ENCODE data around the gene TMEM61.

Gene TMEM61

DNA sequence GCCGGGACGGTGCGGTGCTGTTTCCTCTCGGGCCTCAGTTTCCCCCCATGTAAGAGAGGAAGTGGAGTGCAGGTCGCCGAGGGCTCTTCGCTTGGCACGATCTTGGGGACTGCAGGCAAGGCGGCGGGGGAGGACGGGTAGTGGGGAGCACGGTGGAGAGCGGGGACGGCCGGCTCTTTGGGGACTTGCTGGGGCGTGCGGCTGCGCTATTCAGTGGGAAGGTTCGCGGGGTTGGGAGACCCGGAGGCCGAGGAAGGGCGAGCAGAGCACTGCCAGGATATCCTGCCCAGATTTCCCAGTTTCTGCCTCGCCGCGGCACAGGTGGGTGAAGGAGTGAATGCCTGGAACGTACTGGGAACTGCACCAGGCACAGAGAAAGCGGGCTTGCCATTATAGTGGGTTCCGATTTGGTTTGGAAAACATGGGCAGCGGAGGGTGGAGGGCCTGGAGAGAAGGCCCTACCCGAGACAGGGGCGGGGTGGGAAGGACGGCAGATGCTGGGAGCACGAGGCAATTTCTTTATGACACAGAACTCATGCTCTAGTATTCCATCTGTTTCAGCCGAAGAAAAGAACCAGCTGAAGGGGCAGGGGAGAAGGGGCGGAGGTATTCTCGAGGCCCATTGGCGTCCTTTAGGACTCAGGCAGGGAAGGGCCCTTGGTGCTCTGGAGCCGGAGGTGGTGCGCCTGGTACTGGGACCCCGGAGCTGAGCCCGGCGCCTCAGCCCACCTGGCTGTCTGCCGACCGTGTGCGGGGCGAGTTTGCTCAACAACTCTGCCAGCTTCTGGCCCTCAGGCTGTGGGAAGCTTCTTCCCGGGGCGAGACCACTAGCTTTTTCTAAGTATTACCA, 59.9 kb downstream of the TMEM61 start:
- DNase-seq: no peak

DNA sequence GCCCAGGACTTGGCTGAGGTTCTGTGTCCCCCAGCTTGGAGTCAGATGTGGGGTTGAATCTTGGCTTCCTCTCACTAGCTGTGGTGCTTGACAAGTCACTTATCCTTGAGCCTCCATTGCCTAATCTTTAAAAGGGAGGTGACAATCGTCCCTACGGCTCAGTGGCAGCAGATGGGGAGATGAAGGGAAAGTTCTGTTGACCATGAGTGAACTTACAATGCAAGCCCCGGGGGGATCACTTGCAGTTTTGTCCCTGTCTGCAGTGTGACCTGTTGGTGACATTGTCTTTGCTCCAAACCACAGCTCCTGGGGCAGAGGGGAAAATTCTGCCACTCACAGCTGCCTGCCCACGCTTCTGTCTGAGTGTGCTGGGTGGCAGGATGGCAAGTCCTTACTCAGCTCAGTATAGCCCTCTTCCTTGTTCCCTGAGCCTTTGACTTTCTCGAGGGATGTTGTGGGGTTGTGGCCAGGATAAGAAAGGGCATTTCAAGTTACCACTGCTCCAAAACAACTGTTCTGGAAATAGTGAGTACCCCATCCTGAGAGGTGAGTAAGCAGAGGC, 60.6 kb downstream of the TMEM61 start:
- DNase-seq: no peak

- no peak for DNase-seq
These were observed 61.2 kb downstream of the TMEM61 start for GRCh38 chr1:55041613-55042012.

Measured in NCI-H446 treated with DMSO at 0.1 percent for 48 hours (cell line).